Measurements from ENCODE around the gene FUT8.

Gene FUT8

DNA sequence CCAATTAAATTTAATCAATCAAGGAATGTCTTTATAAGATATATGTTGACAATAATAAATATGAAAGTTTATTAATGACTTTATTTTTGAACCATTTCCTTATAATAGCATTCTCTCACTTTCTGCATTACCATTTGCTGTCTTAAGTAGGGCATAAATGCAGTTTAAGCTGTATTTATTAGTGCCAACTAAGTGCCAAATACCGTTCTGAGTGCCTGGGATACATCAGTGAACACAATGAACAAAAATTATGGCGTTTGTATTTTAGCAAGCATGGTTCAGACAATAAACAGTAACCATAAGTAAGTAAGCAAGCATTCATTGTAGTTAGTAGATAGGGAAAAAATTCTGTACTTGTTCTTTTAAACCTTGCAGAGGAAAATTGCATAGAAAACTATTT is 145.8 kb downstream of the FUT8 start:
- no peak for DNase-seq (ENCODE audit: low spot score)

DNA sequence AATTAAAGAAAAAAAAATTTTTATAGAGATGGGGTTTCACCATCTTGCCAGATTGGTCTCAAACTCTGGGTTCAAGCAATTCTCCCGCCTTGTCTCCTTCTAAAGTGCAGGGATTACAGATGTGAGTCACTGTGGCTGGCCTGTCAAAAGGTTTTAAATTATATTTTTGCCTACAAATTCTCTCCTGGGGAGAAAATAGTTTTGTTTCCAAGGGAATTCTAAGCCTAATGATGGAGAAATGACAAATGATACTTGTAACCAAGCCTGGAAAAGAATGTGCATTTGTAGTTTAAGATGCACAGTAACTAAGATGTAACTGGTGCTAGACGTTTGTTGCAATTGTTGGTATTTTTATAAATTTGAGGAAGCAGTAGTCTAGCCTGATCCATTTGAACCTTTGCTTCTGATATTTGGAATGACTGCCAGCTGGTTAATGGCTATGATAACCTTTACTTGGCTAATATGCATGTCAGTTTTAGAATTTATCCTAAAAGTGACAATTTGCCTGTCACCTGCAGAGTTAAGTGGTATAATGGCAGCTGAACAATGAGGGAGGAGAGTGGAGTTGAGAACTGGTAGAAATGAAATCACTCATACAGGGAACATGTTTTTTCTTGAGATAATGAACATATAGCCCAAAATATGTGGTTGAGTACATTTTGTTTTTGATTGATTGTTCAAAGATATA is 148.0 kb downstream of the FUT8 start:
- no peak for DNase-seq (ENCODE audit: low spot score)

DNA sequence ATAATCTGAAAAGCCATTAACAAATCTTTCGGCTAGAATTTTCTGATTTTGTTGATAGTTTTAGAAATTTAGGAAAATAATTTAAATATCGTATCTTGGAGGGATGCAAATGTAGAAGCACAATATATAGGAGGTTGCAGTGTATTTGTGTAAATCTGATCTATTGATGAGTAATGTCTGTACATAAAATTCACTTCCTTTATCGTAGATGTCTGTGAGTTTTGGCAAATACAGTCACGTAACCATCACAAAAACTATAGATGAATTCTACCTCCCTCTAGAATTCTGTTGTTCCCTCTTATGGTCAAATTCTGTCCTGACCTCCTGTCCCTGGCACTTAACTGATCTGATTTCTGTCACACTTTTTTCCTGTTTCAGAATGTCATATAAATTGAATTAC is 151.8 kb downstream of the FUT8 start:
- no peak for DNase-seq (ENCODE audit: low spot score)

- DNase-seq (ENCODE audit: low spot score), result no peak
These were observed 153.4 kb downstream of the FUT8 start for GRCh38 chr14:65565948-65566347.

DNA sequence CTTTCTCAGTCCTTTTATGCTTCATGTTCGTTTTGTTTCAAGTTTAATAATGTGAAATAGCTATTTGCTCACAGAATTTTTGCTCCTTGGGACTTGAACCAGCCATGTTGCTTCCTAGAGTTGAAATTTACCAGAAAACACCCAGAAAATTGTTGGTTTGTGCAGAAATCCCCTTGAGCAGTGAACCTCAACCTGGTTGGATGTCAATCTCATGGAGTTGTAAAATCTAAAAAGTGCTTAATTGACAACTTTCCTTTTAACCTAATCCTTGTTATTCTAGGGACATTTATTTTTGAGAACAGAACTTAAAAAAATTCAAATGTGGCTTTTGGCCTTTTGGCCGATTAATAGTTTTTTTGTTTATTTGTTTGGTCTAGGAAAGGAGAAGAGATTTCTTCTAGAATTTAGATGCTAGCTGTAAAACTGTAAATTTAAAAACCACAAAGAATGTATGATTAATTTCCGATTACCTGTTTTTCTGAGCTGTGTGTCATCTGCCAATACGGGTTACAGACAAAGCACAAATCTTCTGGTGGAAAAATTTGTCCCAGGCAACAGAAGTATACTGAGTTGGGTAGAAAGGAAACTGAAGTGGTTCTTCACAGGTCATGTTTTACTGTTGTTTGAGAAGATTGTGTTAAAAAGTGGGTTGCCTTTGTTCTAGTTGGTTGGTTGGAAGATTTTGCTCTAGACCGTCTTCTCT is 154.4 kb downstream of the FUT8 start:
- no peak for DNase-seq (ENCODE audit: low spot score)

DNA sequence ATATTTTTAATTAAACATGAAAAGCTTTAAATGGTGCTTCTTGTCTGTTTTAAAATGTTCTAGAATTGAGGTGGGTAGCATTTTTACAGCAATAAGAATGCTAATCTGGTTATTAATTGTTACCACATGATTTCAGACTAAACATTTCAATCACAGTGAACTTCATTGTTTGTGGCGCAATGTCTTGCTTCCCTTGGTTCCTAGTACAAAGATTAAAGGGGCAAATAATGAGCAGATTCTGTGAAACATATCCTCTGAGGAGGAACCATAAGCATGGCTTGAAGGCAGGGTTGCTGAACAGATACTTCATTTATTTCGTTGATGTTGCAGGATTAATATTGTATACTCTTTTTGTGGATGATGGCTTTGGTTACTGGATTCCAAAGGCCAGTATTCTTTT is 162.1 kb downstream of the FUT8 start:
- DNase-seq (ENCODE audit: low spot score), result no peak

DNA sequence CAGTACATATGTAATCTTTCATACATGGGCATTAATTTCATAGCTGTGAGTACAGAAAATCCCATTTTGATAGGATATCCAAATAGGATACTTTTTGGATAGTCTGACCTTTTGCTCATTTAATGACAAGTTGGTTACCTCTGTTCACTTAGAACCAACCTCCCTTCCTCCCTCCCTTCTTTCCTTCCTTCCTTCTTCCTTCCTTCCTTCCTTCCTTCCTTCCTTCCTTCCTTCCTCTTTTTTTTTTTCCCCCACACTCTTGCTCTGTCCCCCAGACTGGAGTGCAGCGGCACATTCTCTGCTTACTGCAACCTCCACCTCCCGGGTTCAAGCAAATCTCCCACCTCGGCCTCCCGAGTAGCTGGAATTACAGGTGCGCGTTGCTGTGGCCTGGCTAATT is 162.9 kb downstream of the FUT8 start:
- DNase-seq (ENCODE audit: low spot score), result no peak

DNA sequence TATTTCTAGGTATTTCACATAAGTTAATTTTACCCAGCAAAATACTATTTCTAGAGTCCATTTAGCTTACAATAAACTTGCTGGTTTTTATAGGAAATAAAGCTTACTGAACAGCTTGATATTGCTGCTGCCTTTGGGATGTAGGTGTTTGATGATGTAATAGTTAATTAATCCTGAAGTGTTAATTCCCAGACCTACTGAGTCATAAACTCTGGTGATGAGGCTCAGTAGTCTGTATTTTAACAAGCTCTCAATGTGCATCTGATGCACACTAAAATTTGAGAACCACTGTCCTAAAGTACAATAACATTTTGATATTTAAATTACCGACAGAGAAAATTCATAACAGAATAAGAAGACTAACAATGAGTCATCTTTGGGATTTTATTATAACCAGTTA is 168.4 kb downstream of the FUT8 start:
- DNase-seq (ENCODE audit: low spot score), result no peak

DNA sequence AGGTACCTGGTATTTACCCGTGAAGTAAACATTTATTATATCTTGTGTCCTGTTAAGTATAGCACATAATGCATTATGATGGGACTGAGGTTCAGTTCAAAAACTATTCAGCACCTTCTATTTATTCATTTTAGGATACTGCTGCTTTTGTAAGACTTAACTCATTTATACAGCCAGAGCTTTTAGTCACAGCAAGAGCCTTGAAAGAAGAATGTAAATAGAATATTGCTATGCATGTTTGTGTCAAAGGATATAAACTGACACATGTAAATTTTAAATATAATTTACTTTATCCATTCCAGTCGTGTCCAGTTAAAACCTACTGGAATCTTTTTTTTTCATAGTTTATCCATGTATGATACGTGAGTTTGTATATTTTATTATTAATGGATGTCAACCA is 168.8 kb downstream of the FUT8 start:
- DNase-seq (ENCODE audit: low spot score), result no peak

GRCh38 chr14:65581799-65582198 is 169.3 kb downstream of the FUT8 start:
- no peak for DNase-seq (ENCODE audit: low spot score)

DNA sequence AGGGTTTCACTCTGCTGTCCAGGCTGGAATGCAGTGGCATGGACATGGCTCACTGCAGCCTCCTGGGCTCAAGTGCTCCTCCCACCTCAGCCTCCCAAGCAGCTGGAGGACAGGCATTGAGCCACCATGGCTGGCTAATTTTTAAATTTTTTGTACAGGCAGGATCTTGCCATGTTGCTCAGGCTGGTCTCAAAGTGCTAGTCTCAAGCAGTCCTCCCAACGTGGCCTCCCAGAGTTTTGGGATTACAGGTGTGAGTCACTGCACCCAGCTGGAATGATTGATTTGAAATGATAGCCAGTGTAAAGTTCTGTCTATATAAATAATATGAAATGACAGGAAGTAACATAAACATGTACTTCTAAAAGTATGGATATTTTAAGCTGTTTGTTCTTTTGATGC is 172.7 kb downstream of the FUT8 start:
- no peak for DNase-seq (ENCODE audit: low spot score)

DNA sequence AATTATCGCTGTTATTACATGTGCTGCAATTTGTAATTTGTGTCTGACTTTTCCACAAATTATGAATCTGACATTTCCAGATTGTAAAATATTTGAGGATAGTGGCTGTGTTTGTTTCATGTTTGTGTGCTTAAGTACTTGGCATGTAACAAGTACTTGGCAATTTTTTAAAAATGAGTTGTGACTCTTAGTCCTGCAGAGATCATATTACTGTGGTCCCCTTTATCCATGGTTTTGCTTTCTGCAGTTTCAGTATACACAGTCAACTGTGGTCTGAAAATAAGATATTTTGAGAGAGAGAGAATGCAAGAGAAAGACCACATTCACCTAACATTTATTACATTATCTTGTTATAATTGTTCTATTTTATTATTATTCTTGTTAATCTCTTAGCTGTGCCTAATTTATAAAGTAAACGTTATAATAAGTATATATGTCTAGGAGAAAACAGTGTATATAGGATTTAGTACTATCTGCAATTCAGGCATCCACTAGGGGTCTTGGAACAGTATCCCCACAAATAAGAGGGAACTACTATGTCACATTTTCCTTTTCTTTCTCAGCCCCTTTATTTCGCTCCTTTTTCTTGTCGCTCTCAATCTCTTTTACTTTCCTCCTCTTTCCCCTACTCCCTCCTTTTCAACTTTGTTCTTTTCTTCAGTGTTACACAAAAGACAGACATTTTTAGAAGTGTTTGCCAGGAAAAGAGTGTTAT is 176.1 kb downstream of the FUT8 start:
- no peak for DNase-seq (ENCODE audit: low spot score)

- DNase-seq (ENCODE audit: low spot score), result no peak
These were observed 181.8 kb downstream of the FUT8 start for GRCh38 chr14:65594153-65594881.

- DNase-seq (ENCODE audit: low spot score), result no peak
These were observed 182.3 kb downstream of the FUT8 start for GRCh38 chr14:65594882-65595237.

GRCh38 chr14:65599375-65599774 is 186.8 kb downstream of the FUT8 start:
- peak; percentile 41 for DNase-seq (ENCODE audit: low spot score)

- DNase-seq (ENCODE audit: low spot score), result no peak
These were observed 188.2 kb downstream of the FUT8 start for GRCh38 chr14:65600742-65601141.

DNA sequence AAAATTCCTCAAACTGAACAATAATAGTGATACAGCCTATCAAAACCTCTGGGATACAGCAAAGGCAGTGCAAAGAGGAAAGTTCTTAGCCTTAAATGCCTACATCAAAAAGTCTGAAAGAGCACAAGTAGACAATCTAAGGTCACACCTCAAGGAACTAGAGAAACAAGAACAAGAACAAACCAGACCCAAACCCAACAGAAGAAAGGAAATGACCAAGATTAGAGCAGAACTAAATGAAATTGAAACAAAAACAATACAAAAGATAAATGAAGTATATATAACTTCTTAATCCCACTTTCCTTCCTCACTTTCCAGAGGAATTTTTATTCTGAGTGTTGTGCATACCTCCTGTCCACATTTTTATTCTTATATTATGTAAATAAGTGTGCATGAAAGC is 192.0 kb downstream of the FUT8 start:
- DNase-seq (ENCODE audit: low spot score), result no peak

DNA sequence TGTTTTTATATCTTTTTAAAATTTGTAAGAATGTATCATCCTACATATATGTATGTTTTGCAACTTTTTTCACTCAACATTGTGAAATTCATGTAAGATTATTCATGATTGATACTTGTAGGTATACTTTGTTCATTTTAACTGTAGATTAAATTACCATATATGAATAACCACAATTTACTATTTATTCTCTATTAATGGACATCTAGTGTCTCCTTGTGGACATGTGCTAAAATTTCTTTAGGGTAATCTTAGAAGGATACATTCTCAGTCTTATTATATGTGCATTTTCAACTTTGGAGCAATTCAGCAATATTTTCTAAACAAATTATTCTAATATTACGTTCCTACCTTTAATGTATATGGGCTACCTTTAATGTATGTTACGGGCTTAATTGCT is 192.4 kb downstream of the FUT8 start:
- no peak for DNase-seq (ENCODE audit: low spot score)

GRCh38 chr14:65606460-65606859 is 193.9 kb downstream of the FUT8 start:
- DNase-seq (ENCODE audit: low spot score), result no peak

DNA sequence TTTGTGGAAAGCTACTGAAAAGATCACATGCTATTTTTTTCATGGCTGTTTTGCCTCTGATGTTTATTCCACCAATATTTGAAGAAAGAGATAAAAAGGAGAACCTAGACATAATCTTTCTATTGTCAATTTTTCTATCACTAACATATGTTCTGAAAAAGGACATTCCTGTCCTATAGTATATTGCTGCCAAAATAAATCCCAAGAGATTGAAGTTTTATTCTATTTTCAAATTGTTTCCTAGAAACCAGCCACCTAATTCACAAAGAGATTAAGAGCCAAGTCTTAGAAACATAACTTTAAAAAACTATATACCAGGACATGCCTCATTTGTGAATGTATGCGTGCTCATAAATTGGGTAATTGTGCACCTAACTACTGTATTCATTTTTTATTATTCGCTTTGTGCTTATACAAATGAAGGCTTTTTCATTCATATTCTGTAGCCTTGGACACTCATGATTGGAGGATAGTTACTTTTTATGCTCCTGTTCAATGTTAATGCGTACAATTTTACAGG is 200.7 kb downstream of the FUT8 start:
- no peak for DNase-seq (ENCODE audit: low spot score)

- DNase-seq (ENCODE audit: low spot score), result no peak
These were observed 206.5 kb downstream of the FUT8 start for GRCh38 chr14:65618996-65619395.

GRCh38 chr14:65620195-65620594 is 207.7 kb downstream of the FUT8 start:
- no peak for DNase-seq (ENCODE audit: low spot score)

DNA sequence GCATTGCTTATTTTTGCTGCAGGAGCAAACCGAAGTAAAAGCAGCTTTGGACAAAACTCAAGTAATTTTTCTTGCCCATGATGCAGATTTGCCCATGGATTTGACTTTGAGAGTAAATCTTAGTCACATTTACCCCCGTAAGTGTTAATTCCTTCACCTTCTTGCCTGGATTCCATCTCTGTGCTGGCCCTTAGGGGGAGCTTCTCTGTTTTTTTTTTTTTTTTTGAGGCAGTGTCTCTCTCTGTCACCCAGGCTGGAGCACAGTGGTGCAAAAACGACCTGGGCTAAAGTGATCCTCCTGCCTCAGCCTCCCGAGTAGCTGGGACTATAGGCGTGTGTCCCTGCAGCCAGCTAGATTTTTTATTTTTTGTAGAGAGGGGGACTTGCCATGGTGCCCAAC is 210.2 kb downstream of the FUT8 start:
- no peak for DNase-seq (ENCODE audit: low spot score)

Measured in hepatic stellate cell (primary cell).